GM23338 (cell line): ENCODE measurements around the gene SUSD1. TPM values are rescaled to one million over a fixed set of nuclear protein-coding genes. Genes with fewer than 3 reads are reported as not detected.

Source experiments
- ATAC-seq: fragments of 200-7000 bp; cut with Tn5 transposase; 3 replicates; pipeline ENCODE4 v1.9.1; 2020
- DNase-seq: peaks from one replicate; pipeline ENCODE4 v3.0.0-alpha.2; 2015; ENCODE audit warnings: low spot score
- H2AFZ ChIP-seq: fragments of 200-600 bp; sonication (generic); 2 replicates; pipeline ENCODE4 v1.8.0; 2016; ENCODE audit warnings: antibody characterized with exemption, mild to moderate bottlenecking, moderate library complexity
- H3F3A ChIP-seq: fragments of 200-600 bp; sonication (generic); replicated peaks from 2 replicates; pipeline ENCODE4 v1.8.0; 2017; ENCODE audit warnings: antibody characterized with exemption, mixed run types, low read depth
- H3K27ac ChIP-seq: fragments of 200-600 bp; sonication (generic); 2 replicates; pipeline ENCODE4 v1.6.1; 2016; ENCODE audit warnings: low read depth
- H3K27me3 ChIP-seq: fragments of 200-600 bp; sonication (generic); 2 replicates; pipeline ENCODE4 v1.8.0; 2016; ENCODE audit warnings: mild to moderate bottlenecking, mixed run types, moderate library complexity; ENCODE audit not compliant: insufficient read depth
- H3K36me3 ChIP-seq: fragments of 200-600 bp; sonication (generic); 2 replicates; pipeline ENCODE4 v1.8.0; 2016; ENCODE audit warnings: mild to moderate bottlenecking; ENCODE audit not compliant: insufficient read depth
- H3K4me1 ChIP-seq: fragments of 200-600 bp; sonication (generic); 2 replicates; pipeline ENCODE4 v1.8.0; 2016; ENCODE audit warnings: mild to moderate bottlenecking, moderate library complexity; ENCODE audit not compliant: insufficient read depth
- H3K4me2 ChIP-seq: fragments of 200-600 bp; sonication (generic); 2 replicates; pipeline ENCODE4 v1.7.1; 2017; ENCODE audit warnings: mixed run types
- H3K4me3 ChIP-seq: fragments of 200-600 bp; sonication (generic); 2 replicates; pipeline ENCODE4 v1.6.1; 2016; ENCODE audit warnings: mixed run types
- H3K79me2 ChIP-seq: fragments of 200-600 bp; sonication (generic); replicated peaks from 2 replicates; pipeline ENCODE4 v1.8.0; 2017; ENCODE audit warnings: mild to moderate bottlenecking; ENCODE audit not compliant: insufficient read depth
- H3K9me2 ChIP-seq: fragments of 200-600 bp; sonication (generic); 2 replicates; pipeline ENCODE4 v1.8.0; 2017; ENCODE audit not compliant: insufficient read depth
- H4K20me1 ChIP-seq: fragments of 200-600 bp; sonication (generic); replicated peaks from 2 replicates; pipeline ENCODE4 v1.8.0; 2017; ENCODE audit warnings: mild to moderate bottlenecking; ENCODE audit not compliant: insufficient read depth
- H3K27ac Mint-ChIP-seq: 2 replicates; pipeline ENCODE4 v1.8.0; 2020; ENCODE audit warnings: inconsistent platforms, mild to moderate bottlenecking, moderate library complexity, mixed read lengths
- H3K27me3 Mint-ChIP-seq: 3 replicates; pipeline ENCODE4 v1.8.0; 2022; ENCODE audit warnings: low read depth, mild to moderate bottlenecking, moderate library complexity, mixed read lengths, inconsistent platforms; ENCODE audit not compliant: insufficient read depth, poor library complexity
- H3K36me3 Mint-ChIP-seq: 3 replicates; pipeline ENCODE4 v1.8.0; 2021; ENCODE audit warnings: low read depth, mild to moderate bottlenecking, inconsistent platforms, moderate library complexity, mixed read lengths
- H3K4me1 Mint-ChIP-seq: 3 replicates; pipeline ENCODE4 v1.8.0; 2020; ENCODE audit warnings: mild to moderate bottlenecking, inconsistent platforms, mixed read lengths
- H3K4me3 Mint-ChIP-seq: 3 replicates; pipeline ENCODE4 v1.8.0; 2021; ENCODE audit warnings: moderate library complexity, mild to moderate bottlenecking, inconsistent platforms, mixed read lengths
- H3K9me3 Mint-ChIP-seq: 3 replicates; pipeline ENCODE4 v1.8.0; 2020; ENCODE audit warnings: moderate library complexity, mild to moderate bottlenecking, inconsistent platforms, mixed read lengths
- CREB1 ChIP-seq: fragments of 250-450 bp; sonication (Bioruptor Pico); IDR thresholded peaks from 2 replicates; pipeline ENCODE4 v1.5.0; 2020; ENCODE audit warnings: low read depth, mild to moderate bottlenecking, moderate library complexity
- CTCF ChIP-seq, 2 experiments: fragments of 200-600 bp in 1 of 2; sonication (generic) in 1 of 2; conservative IDR thresholded peaks; 2 replicates each; pipeline versions ENCODE4 v1.5.1 to v1.6.1; 2016 to 2017; ENCODE audit warnings: antibody characterized with exemption in 2 of 2, low read depth in 2 of 2, mild to moderate bottlenecking in 2 of 2, moderate library complexity in 1 of 2
- ETS1 ChIP-seq: IDR thresholded peaks from 2 replicates; pipeline ENCODE4 v1.6.1; 2016; ENCODE audit warnings: antibody characterized with exemption
- EZH2 ChIP-seq: fragments of 200-600 bp; sonication (generic); IDR thresholded peaks from one replicate; pipeline ENCODE4 v1.8.0; 2017; ENCODE audit warnings: antibody characterized with exemption, mild to moderate bottlenecking, low read depth; ENCODE audit not compliant: unreplicated experiment
- EZH2phosphoT487 ChIP-seq: fragments of 200-600 bp; sonication (generic); IDR thresholded peaks from one replicate; pipeline ENCODE4 v1.8.1; 2018; ENCODE audit warnings: antibody characterized with exemption; ENCODE audit not compliant: unreplicated experiment
- JUNB ChIP-seq: IDR thresholded peaks from one replicate; pipeline ENCODE4 v1.6.1; 2016; ENCODE audit warnings: antibody characterized with exemption; ENCODE audit not compliant: unreplicated experiment
- POLR2AphosphoS5 ChIP-seq: IDR thresholded peaks from 2 replicates; pipeline ENCODE4 v1.6.1; 2016; ENCODE audit warnings: antibody characterized with exemption, low read depth
- STAT1 ChIP-seq: IDR thresholded peaks from one replicate; pipeline ENCODE4 v1.6.1; 2016; ENCODE audit warnings: antibody characterized with exemption; ENCODE audit not compliant: unreplicated experiment
- ZNF114 ChIP-seq: fragments of 250-450 bp; sonication (Bioruptor Pico); IDR thresholded peaks from 2 replicates; pipeline ENCODE4 v1.5.0; 2020; ENCODE audit warnings: mild to moderate bottlenecking, moderate library complexity
- ZNF331 ChIP-seq: fragments of 250-450 bp; sonication (Bioruptor Pico); IDR thresholded peaks from 2 replicates; pipeline ENCODE4 v1.5.0; 2020; ENCODE audit warnings: low read depth, mild to moderate bottlenecking, moderate library complexity
- polyA plus RNA-seq: library from polyadenylated mRNA; unstranded; fragments of >200 nt; fragmentation: Nextera tagmentation; extraction: Ambion mirVana; gene quantifications from 2 replicates; pipeline ENCODE4 v1.2.1, GENCODE V29; 2016
- total RNA-seq: library from RNA; depleted of rRNA; stranded (reverse); fragments of >200 nt; shearing (Covaris generic); gene quantifications from 2 replicates; pipeline ENCODE4 v1.2.3, GENCODE V29; 2014
- TF ChIP-seq, protein P1 (sequence below): IDR thresholded peaks from one replicate; pipeline ENCODE4 v1.6.1; 2018; ENCODE audit warnings: antibody characterized with exemption; ENCODE audit not compliant: unreplicated experiment

SUSD1 gene
- total and polyA plus RNA-seq, 2 experiments from 2014 or later, result 1.2 to 6.4 TPM

GRCh38 chr9:112063586-112063985 is 111.5 kb downstream of the SUSD1 start:
- no peaks in the 10 kb centered on the region for H3K27me3 ChIP-seq
- no peaks in the 10 kb centered on the region for H4K20me1 ChIP-seq
- H3K4me1 ChIP-seq, result peaks cover 19% of the 10 kb centered on the region
- no peak overlapping the region for H3K27ac Mint-ChIP-seq
- no peak overlapping the region for H3K4me2 ChIP-seq
- no peak overlapping the region for H3K4me3 Mint-ChIP-seq
- H3K4me1 Mint-ChIP-seq, result peaks cover 16% of the 10 kb centered on the region
- DNase-seq, result no peak
- H3K36me3 ChIP-seq, result no peaks in the 10 kb centered on the region
- no peaks in the 10 kb centered on the region for H3K79me2 ChIP-seq
- no peaks in the 10 kb centered on the region for H3F3A ChIP-seq
- H2AFZ ChIP-seq, result no peak overlapping the region
- peaks cover 15% of the 10 kb centered on the region; the same call in 2 of the 3 replicates for H3K9me3 Mint-ChIP-seq
- TF ChIP-seq ZNF114 (CRISPR knock-in tag) (no peak), EZH2 (no peak), CREB1 (no peak), STAT1 (no peak)
- TF ChIP-seq, protein P1, sequence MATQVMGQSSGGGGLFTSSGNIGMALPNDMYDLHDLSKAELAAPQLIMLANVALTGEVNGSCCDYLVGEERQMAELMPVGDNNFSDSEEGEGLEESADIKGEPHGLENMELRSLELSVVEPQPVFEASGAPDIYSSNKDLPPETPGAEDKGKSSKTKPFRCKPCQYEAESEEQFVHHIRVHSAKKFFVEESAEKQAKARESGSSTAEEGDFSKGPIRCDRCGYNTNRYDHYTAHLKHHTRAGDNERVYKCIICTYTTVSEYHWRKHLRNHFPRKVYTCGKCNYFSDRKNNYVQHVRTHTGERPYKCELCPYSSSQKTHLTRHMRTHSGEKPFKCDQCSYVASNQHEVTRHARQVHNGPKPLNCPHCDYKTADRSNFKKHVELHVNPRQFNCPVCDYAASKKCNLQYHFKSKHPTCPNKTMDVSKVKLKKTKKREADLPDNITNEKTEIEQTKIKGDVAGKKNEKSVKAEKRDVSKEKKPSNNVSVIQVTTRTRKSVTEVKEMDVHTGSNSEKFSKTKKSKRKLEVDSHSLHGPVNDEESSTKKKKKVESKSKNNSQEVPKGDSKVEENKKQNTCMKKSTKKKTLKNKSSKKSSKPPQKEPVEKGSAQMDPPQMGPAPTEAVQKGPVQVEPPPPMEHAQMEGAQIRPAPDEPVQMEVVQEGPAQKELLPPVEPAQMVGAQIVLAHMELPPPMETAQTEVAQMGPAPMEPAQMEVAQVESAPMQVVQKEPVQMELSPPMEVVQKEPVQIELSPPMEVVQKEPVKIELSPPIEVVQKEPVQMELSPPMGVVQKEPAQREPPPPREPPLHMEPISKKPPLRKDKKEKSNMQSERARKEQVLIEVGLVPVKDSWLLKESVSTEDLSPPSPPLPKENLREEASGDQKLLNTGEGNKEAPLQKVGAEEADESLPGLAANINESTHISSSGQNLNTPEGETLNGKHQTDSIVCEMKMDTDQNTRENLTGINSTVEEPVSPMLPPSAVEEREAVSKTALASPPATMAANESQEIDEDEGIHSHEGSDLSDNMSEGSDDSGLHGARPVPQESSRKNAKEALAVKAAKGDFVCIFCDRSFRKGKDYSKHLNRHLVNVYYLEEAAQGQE, result no peak
- peaks cover 3% of the 10 kb centered on the region for H3K27me3 Mint-ChIP-seq
- H3K9me2 ChIP-seq, result no peaks in the 10 kb centered on the region
- no peak for ATAC-seq
- H3K27ac ChIP-seq, result no peak overlapping the region
- H3K4me3 ChIP-seq, result no peak overlapping the region
- peaks cover 10% of the 10 kb centered on the region for H3K36me3 Mint-ChIP-seq

- peaks cover 16% of the 10 kb centered on the region for H3K4me1 Mint-ChIP-seq
- Histone ChIP-seq H2AFZ (no peak overlapping the region), H3K4me2 (no peak overlapping the region), H3K27ac (no peak overlapping the region), H3K27me3 (no peaks in the 10 kb centered on the region), H3K4me3 (no peak overlapping the region), H4K20me1 (no peaks in the 10 kb centered on the region), H3K4me1 (peaks cover 19% of the 10 kb centered on the region), H3K9me2 (no peaks in the 10 kb centered on the region), H3K36me3 (no peaks in the 10 kb centered on the region), H3F3A (no peaks in the 10 kb centered on the region), H3K79me2 (no peaks in the 10 kb centered on the region)
- no peak for ATAC-seq
- H3K4me3 Mint-ChIP-seq, result no peak overlapping the region
- H3K27ac Mint-ChIP-seq, result no peak overlapping the region
- H3K27me3 Mint-ChIP-seq, result peaks cover 3% of the 10 kb centered on the region
- no peak for DNase-seq
- H3K9me3 Mint-ChIP-seq, result peaks cover 15% of the 10 kb centered on the region; the same call in 2 of the 3 replicates
- H3K36me3 Mint-ChIP-seq, result peaks cover 10% of the 10 kb centered on the region
- TF ChIP-seq CREB1, result no peak
- TF ChIP-seq CTCF (conservative IDR thresholded peaks at IDR 0.05; ENCODE audit: low read depth in 2 of 2), result no peak
- TF ChIP-seq EZH2phosphoT487, result no peak
- TF ChIP-seq ZNF114 (CRISPR knock-in tag), result no peak
- TF ChIP-seq, protein P1, result no peak
- no peak for TF ChIP-seq ETS1
- no peak for TF ChIP-seq POLR2AphosphoS5
- TF ChIP-seq EZH2, result no peak
- TF ChIP-seq ZNF331, result no peak
- no peak for TF ChIP-seq JUNB
Observed at GRCh38 chr9:112063151-112063550, 111.9 kb downstream of the SUSD1 start.
